Measurements from ENCODE around the gene TOP1.

TOP1 gene

GRCh38 chr20:41148942-41149341 lies 120.3 kb downstream of the TOP1 start:
- no peak for DNase-seq

DNA sequence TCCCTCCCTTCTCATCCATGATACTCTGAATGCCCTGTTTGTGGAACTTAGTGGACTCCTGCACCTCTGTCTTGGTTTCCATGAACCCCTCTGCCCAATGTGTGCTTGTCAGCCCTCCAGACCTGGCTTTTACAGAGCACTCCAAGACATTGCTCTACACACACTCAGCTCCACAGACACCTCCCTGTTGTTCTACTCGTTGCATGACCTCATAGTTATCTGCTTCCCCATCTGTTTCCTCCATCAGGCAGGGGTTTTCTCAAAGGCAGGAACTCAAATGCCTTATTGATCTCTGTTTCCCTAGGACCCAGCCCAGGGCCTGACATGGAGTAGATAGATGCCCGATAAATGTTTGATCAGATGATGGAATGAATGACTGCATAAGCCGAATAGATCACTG lies 122.0 kb downstream of the TOP1 start:
- DNase-seq, result no peak

DNA sequence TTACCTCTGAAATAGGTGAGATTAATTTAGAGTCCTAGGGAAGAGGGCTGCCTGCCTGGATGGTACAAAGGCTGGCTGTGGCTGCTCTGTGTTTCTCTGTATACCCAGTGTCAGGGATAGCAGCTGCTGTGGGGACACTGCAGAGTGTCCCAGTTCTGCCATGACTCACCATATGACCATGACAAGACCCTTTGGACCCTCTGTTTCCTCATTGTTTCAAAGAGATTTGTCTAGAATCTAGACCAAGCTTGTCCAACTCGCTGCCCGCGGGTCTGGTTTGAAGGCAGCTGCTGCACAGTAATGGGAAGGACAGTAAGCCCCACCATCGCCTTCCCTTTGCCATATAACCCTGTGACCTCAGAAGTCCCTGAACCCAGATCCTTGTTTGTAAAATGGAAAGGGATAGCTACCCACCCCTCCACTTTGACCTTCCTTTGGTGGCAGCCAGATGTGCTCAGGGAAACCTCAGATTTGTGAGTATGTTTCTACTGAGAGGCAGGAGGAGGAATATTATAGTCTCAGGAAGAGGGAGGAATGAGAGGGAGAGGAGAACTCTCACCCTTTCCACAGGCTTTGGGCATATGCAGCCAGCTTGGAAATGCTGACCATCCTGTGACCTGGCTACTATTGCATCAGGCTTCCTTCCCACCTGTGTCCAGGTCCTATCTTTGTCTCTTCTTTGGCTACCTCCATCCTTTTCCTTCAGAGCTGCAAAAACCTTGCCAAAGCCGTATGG lies 122.7 kb downstream of the TOP1 start:
- no peak for DNase-seq

- DNase-seq, result no peak
These were observed 123.6 kb downstream of the TOP1 start for GRCh38 chr20:41152108-41152757.

GRCh38 chr20:41154436-41155176 lies 126.0 kb downstream of the TOP1 start:
- DNase-seq, result no peak

DNA sequence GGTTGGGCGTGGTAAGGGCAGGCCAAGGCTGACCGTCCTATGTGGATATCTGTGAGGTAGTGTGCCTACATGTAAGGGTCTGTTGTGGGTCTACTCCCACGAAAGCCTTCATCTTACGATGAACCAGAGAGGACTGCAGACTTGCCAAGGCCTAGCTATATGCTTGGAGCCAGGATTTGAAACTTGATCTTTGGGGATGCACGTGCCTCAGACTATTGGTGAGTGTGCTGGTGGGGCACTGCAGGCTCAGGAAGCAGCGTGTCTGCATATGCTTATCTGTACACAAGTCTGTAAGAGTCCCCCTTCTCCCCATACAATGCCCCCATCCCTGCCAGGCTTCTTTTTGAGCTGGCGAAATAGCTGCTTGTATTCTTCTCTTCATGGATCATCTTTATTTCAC lies 126.6 kb downstream of the TOP1 start:
- no peak for DNase-seq

DNA sequence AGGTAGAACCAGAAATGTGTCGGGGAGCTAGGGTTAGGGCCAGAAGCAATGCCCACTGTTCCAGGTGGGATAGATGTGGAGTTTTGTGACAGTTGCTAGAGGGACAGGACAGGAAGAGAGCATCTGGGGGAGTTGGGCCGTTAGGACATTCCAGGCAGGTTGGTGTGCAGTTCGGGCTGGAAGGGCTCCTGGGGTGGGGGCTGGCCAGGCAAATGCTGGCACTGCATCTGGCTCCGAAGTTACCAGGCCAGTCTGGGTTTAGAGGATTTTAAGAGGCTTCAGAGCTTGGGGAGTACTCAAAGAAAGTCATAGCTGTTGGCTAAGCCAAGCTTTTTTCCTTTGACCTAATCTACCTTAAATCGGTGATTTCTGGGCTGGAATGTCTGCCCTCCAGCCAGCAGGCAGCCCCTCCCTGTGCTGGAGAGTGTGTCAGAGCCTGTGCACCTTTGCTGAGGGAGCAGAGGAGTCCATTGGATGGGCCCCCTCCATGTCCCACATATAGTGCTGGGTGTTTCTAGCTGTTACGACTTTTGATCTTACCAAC lies 129.5 kb downstream of the TOP1 start:
- no peak for DNase-seq

DNA sequence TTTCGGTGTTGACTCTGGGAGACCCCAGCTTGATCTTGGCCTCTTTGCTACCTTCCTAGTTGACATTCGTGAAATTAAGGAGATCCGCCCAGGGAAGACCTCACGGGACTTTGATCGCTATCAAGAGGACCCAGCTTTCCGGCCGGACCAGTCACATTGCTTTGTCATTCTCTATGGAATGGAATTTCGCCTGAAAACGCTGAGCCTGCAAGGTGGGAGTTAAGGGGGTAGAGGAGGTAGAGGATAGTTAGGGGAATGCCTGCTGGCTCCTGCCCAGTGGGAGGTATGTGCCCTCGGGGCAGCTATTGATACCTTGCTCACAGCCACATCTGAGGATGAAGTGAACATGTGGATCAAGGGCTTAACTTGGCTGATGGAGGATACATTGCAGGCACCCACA lies 130.9 kb downstream of the TOP1 start:
- DNase-seq, result no peak

- no peak for DNase-seq
These were observed 132.1 kb downstream of the TOP1 start for GRCh38 chr20:41160686-41161085.

GRCh38 chr20:41161886-41162285 lies 133.3 kb downstream of the TOP1 start:
- no peak for DNase-seq

GRCh38 chr20:41162396-41162795 lies 133.8 kb downstream of the TOP1 start:
- DNase-seq, result no peak

- DNase-seq, result no peak
These were observed 135.2 kb downstream of the TOP1 start for GRCh38 chr20:41163821-41164220.

GRCh38 chr20:41165001-41165882 lies 136.6 kb downstream of the TOP1 start:
- DNase-seq, result no peak

GRCh38 chr20:41166201-41167117 lies 137.8 kb downstream of the TOP1 start:
- DNase-seq, result no peak

- no peak for DNase-seq
These were observed 138.5 kb downstream of the TOP1 start for GRCh38 chr20:41167118-41167470.

- DNase-seq, result no peak
These were observed 139.0 kb downstream of the TOP1 start for GRCh38 chr20:41167481-41168253.

DNA sequence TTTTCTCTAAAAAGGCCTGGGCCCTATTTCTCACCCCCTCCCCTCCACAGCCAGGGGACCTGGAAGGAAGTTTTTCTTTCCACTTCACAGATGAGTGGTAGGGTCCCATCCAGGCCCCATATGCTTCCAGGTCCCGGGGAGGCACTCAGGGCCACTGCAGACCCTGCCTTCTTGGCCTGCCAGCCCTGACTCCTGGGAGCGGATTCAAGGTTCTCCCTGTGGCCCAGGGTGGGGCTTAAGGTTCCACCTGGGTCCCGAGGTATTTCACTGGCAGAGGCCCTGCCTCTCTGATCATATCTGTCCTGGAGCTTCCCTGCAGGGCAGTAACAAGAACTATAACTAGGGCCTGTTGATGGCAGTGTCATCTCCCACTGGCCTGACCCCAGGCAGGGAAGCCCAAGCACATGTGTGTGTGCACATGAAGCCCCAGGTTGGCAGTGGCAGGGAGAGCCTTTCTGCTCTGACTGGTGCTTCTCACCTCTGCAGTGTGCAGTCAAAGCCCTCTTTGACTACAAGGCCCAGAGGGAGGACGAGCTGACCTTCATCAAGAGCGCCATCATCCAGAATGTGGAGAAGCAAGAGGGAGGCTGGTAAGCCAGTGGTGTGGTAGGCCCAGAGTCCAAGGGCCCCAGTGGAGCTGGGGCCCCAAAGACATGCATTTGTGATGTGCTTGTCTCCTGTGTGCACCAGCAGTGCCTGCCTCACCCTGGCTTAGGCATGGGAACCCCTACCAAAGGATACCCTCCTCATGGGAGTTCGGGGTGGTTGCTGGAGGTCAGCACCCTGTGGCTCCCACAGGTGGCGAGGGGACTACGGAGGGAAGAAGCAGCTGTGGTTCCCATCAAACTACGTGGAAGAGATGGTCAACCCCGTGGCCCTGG lies 139.9 kb downstream of the TOP1 start:
- no peak for DNase-seq

GRCh38 chr20:41169162-41169690 lies 140.6 kb downstream of the TOP1 start:
- no peak for DNase-seq

DNA sequence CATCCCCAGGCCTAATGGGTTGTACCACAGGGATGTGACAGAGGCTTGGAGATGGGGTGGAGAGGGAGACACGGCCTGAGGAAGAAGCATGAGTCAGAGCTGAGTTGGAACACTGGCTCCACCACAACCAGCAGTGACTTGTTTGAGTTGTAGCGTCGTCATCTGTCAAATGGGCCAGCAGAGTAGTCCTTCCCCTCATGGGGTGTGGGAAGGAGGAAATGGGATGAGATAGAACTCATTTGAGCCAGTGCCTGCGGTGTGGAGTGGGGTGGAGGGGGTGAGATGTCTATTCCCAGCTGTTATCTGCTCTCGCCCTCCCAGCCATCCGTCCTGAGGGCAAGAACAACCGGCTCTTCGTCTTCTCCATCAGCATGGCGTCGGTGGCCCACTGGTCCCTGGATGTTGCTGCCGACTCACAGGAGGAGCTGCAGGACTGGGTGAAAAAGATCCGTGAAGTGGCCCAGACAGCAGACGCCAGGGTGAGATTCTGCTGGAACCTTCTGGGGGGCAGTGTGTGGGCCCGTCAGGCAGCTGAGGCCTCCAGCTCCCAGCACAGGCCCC lies 141.2 kb downstream of the TOP1 start:
- DNase-seq, result no peak
